ENCODE measurements around the gene MRPL21.

DNA sequence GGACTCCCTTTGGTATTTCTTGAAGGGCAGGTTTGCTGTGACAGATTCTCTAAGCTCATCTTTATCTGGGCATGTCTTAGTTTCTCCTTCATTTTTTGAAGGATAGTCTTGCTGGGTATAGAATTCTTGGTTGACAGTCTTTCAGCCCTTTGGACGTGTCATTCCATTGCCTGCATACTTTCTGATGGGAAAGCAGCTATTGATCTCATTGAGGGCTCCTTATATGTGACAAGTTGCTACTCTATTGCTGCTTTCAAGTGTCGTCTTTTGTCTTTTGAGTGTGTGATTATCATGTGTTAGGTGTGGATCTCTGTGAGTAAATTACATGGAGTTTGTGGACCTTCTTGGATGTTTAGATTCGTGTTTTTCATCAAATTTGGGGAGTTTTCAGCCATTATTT, 22.0 kb upstream of the MRPL21 start:
- TF ChIP-seq EZH2phosphoT487 (IDR thresholded peaks at IDR 0.05; ENCODE audit: borderline replicate concordance, low read depth, low read length), result no peak
- TF ChIP-seq, protein P1, sequence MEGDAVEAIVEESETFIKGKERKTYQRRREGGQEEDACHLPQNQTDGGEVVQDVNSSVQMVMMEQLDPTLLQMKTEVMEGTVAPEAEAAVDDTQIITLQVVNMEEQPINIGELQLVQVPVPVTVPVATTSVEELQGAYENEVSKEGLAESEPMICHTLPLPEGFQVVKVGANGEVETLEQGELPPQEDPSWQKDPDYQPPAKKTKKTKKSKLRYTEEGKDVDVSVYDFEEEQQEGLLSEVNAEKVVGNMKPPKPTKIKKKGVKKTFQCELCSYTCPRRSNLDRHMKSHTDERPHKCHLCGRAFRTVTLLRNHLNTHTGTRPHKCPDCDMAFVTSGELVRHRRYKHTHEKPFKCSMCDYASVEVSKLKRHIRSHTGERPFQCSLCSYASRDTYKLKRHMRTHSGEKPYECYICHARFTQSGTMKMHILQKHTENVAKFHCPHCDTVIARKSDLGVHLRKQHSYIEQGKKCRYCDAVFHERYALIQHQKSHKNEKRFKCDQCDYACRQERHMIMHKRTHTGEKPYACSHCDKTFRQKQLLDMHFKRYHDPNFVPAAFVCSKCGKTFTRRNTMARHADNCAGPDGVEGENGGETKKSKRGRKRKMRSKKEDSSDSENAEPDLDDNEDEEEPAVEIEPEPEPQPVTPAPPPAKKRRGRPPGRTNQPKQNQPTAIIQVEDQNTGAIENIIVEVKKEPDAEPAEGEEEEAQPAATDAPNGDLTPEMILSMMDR (conservative IDR thresholded peaks at IDR 0.05; ENCODE audit: low read length), result no peak
